BJ (cell line): Measurements from ENCODE around the gene USH2A. TPM values are rescaled to one million over a fixed set of nuclear protein-coding genes. Genes with fewer than 3 reads are reported as not detected.

Source experiments
- CTCF ChIA-PET: fragments of 350-600 bp; formaldehyde crosslinking; extraction: SDS; loops from one replicate; lab custom pipeline; 2021; ENCODE audit warnings: antibody characterized with exemption, inconsistent platforms; lab: Yijun Ruan, JAX
- POLR2A ChIA-PET: fragments of 300-600 bp; sonication (Branson Sonifier 250); formaldehyde crosslinking; extraction: SDS; loops from one replicate; lab custom pipeline; 2021; ENCODE audit warnings: antibody characterized with exemption; lab: Charles Lee
- DNase-seq: peaks from one replicate; pipeline ENCODE4 v3.0.0-alpha.2; 2011; ENCODE audit warnings: low read depth
- H3K27me3 ChIP-seq: 2 replicates; pipeline ENCODE4 v1.6.0; 2011; ENCODE audit warnings: low read length; ENCODE audit not compliant: control insufficient read depth, insufficient read depth
- H3K36me3 ChIP-seq: 2 replicates; pipeline ENCODE4 v1.5.1; 2011; ENCODE audit warnings: low read length; ENCODE audit not compliant: control insufficient read depth, insufficient read depth
- H3K4me3 ChIP-seq: 2 replicates; pipeline ENCODE4 v1.5.1; 2011; ENCODE audit warnings: low read depth, mild to moderate bottlenecking, control low read depth, low read length
- polyA plus RNA-seq: library from polyadenylated mRNA; depleted of rRNA; stranded (reverse); fragments of >200 nt; gene quantifications from 2 replicates; pipeline ENCODE4 v1.2.3, GENCODE V29; 2011
- TF ChIP-seq, protein P1 (sequence below): IDR thresholded peaks from 2 replicates; pipeline ENCODE4 v1.5.1; 2011; ENCODE audit warnings: low read depth, mild to moderate bottlenecking, control low read depth, inconsistent platforms, low read length, moderate library complexity; ENCODE audit not compliant: insufficient read depth

Gene USH2A
- polyA plus RNA-seq, 1 experiment, result under 0.01 TPM

DNA sequence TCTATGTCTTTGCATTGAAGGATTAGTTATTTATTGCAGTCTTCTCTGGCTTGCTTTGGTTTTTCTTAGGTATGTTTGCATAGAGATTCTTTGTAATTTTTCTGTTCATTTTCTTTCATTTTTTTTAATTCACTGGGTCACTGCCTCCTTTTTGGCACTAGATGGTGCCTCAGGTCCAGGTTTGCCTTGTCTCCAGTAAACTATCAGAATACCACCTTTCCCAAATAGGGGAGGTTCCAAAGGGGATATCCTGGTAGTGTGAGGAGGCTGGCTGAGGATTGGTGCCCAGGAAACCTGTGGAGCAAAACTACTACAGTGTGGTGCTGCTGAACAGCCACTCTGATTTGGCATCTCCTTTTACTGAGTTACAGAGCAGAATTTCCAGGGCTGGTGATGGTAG is 599.0 kb downstream of the USH2A start:
- no peak for DNase-seq
- POLR2A ChIA-PET, result no interaction called here
- CTCF ChIA-PET, result interaction anchor here (1.3 kb wide), 1 partner anchor 398 kb away, joined by 3 read pairs; no protein-coding TSS in a partner anchor

DNA sequence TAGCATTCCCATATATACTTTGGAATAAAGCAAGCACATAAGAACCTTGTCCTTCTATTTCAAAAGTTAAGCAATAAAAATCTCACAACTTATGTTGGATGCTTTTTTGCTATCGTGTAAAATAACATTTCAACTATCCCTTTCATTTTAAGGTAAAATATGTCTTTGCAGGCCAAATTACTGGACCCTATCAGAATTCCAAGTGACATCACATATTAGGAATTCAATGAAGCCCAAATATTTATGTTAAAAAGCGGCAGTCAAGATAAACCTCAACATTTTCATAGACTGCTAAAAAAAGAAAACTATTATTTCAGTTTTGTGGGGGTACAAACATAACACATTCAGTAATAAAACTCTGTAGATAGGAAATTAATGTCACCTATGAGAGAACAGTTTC is 604.1 kb downstream of the USH2A start:
- Histone ChIP-seq H3K36me3 (no peaks in the 10 kb centered on the region), H3K27me3 (no peaks in the 10 kb centered on the region), H3K4me3 (no peak overlapping the region)
- ChIA-PET CTCF (interaction anchor here (1.1 kb wide), 1 partner anchor 29 kb away, joined by 3 read pairs; no protein-coding TSS in a partner anchor), POLR2A (no interaction called here)
- TF ChIP-seq, protein P1, sequence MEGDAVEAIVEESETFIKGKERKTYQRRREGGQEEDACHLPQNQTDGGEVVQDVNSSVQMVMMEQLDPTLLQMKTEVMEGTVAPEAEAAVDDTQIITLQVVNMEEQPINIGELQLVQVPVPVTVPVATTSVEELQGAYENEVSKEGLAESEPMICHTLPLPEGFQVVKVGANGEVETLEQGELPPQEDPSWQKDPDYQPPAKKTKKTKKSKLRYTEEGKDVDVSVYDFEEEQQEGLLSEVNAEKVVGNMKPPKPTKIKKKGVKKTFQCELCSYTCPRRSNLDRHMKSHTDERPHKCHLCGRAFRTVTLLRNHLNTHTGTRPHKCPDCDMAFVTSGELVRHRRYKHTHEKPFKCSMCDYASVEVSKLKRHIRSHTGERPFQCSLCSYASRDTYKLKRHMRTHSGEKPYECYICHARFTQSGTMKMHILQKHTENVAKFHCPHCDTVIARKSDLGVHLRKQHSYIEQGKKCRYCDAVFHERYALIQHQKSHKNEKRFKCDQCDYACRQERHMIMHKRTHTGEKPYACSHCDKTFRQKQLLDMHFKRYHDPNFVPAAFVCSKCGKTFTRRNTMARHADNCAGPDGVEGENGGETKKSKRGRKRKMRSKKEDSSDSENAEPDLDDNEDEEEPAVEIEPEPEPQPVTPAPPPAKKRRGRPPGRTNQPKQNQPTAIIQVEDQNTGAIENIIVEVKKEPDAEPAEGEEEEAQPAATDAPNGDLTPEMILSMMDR, result no peak
- DNase-seq, result no peak

More for the DNA sequence above, 599.0 kb downstream of the USH2A start:
- no peak overlapping the region for H3K4me3 ChIP-seq
- TF ChIP-seq, protein P1, result peak; percentile 50
- H3K27me3 ChIP-seq, result no peaks in the 10 kb centered on the region
- no peaks in the 10 kb centered on the region for H3K36me3 ChIP-seq

DNA sequence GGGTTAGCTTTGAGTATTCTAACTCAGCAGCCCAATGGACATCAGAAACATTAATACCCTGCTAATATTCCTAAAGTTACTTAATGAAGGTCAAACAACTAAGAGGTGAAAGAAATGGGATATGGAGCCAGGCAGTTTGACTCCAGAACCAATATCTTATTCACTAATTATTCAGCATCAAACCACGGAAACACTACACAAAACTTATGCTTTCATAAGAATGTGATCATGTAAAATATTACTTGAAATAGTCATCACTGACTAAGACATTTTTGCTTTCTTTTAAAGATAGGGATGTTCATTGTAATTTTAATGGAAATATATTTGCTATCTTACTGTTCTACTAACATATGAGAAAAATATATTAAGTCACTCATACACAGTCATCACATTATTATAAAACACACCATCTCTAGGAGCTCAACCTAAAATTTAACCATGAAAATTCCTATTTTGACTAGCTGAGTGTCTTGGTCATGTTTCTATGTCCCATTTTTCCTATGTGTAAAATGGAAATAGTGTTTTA is 615.3 kb downstream of the USH2A start:
- ChIA-PET CTCF (interaction anchor here (0.6 to 1.6 kb wide), 3 partner anchors 10 to 64 kb away, joined by 3 to 4 read pairs (median 3); no protein-coding TSS in a partner anchor), POLR2A (no interaction called here)
- H3K4me3 ChIP-seq, result no peak overlapping the region
- TF ChIP-seq, protein P1, result no peak
- no peak for DNase-seq
- H3K27me3 ChIP-seq, result no peaks in the 10 kb centered on the region
- H3K36me3 ChIP-seq, result no peaks in the 10 kb centered on the region

DNA sequence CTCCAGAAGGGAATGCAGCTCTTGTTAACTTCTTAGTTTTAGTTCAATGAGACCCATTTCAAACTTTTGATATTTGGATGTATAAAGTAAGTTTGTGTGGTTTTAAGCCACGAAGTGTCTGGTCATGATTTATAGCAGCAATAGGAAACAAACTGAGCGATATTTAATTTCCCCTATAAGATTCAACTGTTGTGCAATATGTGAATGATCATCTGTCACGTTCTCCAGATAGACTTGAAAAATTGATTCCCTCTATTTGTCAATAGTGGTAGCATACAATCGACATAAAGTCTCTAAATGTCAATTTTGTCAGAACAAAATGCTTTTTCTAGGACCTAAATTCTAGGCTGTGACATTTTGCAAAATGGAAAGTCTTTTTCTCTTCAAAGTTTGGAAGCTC is 616.0 kb downstream of the USH2A start:
- TF ChIP-seq, protein P1, result no peak
- Histone ChIP-seq H3K4me3 (no peak overlapping the region), H3K27me3 (no peaks in the 10 kb centered on the region), H3K36me3 (no peaks in the 10 kb centered on the region)
- no peak for DNase-seq
- ChIA-PET POLR2A (no interaction called here), CTCF (interaction anchor here (1.3 kb wide), 1 partner anchor 9 kb away, joined by 4 read pairs; no protein-coding TSS in a partner anchor)

DNA sequence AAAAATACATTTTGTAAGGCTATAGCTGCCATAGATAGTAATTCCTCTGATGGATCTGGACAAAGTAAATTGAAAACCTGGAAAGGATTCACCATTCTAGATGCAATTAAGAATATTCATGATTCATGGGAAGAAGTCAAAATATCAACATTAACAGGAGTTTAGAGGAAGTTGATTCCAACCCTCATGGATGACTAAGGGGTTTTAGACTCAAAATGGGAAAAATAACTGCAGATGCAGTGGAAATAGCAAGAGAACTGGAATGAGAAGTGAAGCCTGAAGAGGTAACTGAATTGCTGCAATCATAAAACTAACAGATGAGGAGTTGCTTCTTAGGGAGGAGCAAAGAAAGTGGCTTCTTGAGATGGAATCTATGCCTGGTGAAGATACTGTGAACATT is 625.4 kb downstream of the USH2A start:
- no peaks in the 10 kb centered on the region for H3K36me3 ChIP-seq
- ChIA-PET POLR2A (no interaction called here), CTCF (interaction anchor here (1.9 kb wide), 1 partner anchor 10 kb away, joined by 4 read pairs; no protein-coding TSS in a partner anchor)
- H3K27me3 ChIP-seq, result no peaks in the 10 kb centered on the region
- no peak for DNase-seq
- TF ChIP-seq, protein P1, result no peak
- H3K4me3 ChIP-seq, result no peak overlapping the region
